ENCODE measurements around the gene KRTAP10-11.

Gene KRTAP10-11

GRCh38 chr21:44666401-44667320 is 20.4 kb downstream of the KRTAP10-11 start, which contains the start of gene KRTAP12-2:
Gene KRTAP12-2 (minus strand): TSS chr21:44666927. CDS start chr21:44666886, 41 bp downstream.
- POLR2A ChIA-PET, result no interaction called here
- CTCF ChIA-PET, result no interaction called here
- H3K4me3 ChIP-seq (ENCODE audit: low read depth, low read length), result no peak within 1 kb of the TSS
- no peak for TF ChIP-seq CTCF (IDR thresholded peaks at IDR 0.05; ENCODE audit: insufficient read depth, low read length, missing control alignments)
- DNase-seq (ENCODE audit: low read depth, low spot score), result no peak

- CTCF ChIA-PET, result no interaction called here
- no peak for TF ChIP-seq CTCF (IDR thresholded peaks at IDR 0.05; ENCODE audit: insufficient read depth, low read length, missing control alignments)
- POLR2A ChIA-PET, result no interaction called here
- no peak overlapping the region for H3K4me3 ChIP-seq (ENCODE audit: low read depth, low read length)
- DNase-seq (ENCODE audit: low read depth, low spot score), result no peak
These were observed 21.4 kb downstream of the KRTAP10-11 start for GRCh38 chr21:44667612-44668011.

GRCh38 chr21:44670642-44671432 is 24.6 kb downstream of the KRTAP10-11 start:
- no peak overlapping the region for H3K4me3 ChIP-seq (ENCODE audit: low read depth, low read length)
- POLR2A ChIA-PET, result no interaction called here
- no peak for TF ChIP-seq CTCF (IDR thresholded peaks at IDR 0.05; ENCODE audit: insufficient read depth, low read length, missing control alignments)
- DNase-seq (ENCODE audit: low read depth, low spot score), result no peak
- CTCF ChIA-PET, result no interaction called here

GRCh38 chr21:44671911-44672310 is 25.7 kb downstream of the KRTAP10-11 start:
- no peak for DNase-seq (ENCODE audit: low read depth, low spot score)
- H3K4me3 ChIP-seq (ENCODE audit: low read depth, low read length), result no peak overlapping the region
- ChIA-PET POLR2A (no interaction called here), CTCF (no interaction called here)
- no peak for TF ChIP-seq CTCF (IDR thresholded peaks at IDR 0.05; ENCODE audit: insufficient read depth, low read length, missing control alignments)

- no peak for TF ChIP-seq CTCF (IDR thresholded peaks at IDR 0.05; ENCODE audit: insufficient read depth, low read length, missing control alignments)
- DNase-seq (ENCODE audit: low read depth, low spot score), result no peak
- H3K4me3 ChIP-seq (ENCODE audit: low read depth, low read length), result no peak overlapping the region
- ChIA-PET CTCF (no interaction called here), POLR2A (no interaction called here)
These were observed 31.7 kb downstream of the KRTAP10-11 start for GRCh38 chr21:44677881-44678280.

- CTCF ChIA-PET, result no interaction called here
- POLR2A ChIA-PET, result no interaction called here
- no peak for DNase-seq (ENCODE audit: low read depth, low spot score)
- no peak overlapping the region for H3K4me3 ChIP-seq (ENCODE audit: low read depth, low read length)
- no peak for TF ChIP-seq CTCF (IDR thresholded peaks at IDR 0.05; ENCODE audit: insufficient read depth, low read length, missing control alignments)
These were observed 34.9 kb downstream of the KRTAP10-11 start for GRCh38 chr21:44681152-44681551.

All from AG04449 (cell line).